BLaER1 (cell line): ENCODE data around the gene DMKN.

ENCODE experiments used
- H3K27ac ChIP-seq: shearing (Covaris generic); formaldehyde crosslinking; 2 replicates; pipeline ENCODE4 v1.8.1; 2022
- H3K27me3 ChIP-seq: shearing (Covaris generic); formaldehyde crosslinking; 2 replicates; pipeline ENCODE4 v1.8.1; 2022
- H3K36me3 ChIP-seq: shearing (Covaris generic); formaldehyde crosslinking; 2 replicates; pipeline ENCODE4 v1.8.1; 2022
- H3K4me1 ChIP-seq: shearing (Covaris generic); formaldehyde crosslinking; 2 replicates; pipeline ENCODE4 v1.8.1; 2022
- H3K4me2 ChIP-seq: shearing (Covaris generic); formaldehyde crosslinking; 2 replicates; pipeline ENCODE4 v1.8.1; 2022
- H3K4me3 ChIP-seq: shearing (Covaris generic); formaldehyde crosslinking; 2 replicates; pipeline ENCODE4 v1.8.1; 2022
- H3K9ac ChIP-seq: shearing (Covaris generic); formaldehyde crosslinking; 2 replicates; pipeline ENCODE4 v1.8.1; 2022
- H3K9me3 ChIP-seq: shearing (Covaris generic); formaldehyde crosslinking; 2 replicates; pipeline ENCODE4 v1.8.1; 2022
- H4K20me1 ChIP-seq: shearing (Covaris generic); formaldehyde crosslinking; 2 replicates; pipeline ENCODE4 v1.8.1; 2022
- Cebpa-rat ChIP-seq: shearing (Covaris generic); IDR thresholded peaks from 2 replicates; pipeline ENCODE4 v1.8.1; 2022

The DMKN gene

GRCh38 chr19:35540356-35540927, 27.0 kb upstream of the DMKN start:
- Histone ChIP-seq H4K20me1 (no peaks in the 10 kb centered on the region), H3K4me2 (no peak overlapping the region)

GRCh38 chr19:35539850-35540249, 26.4 kb upstream of the DMKN start:
- H3K4me2 ChIP-seq, result no peak overlapping the region
- peaks cover 30% of the 10 kb centered on the region for H3K36me3 ChIP-seq
- H3K4me1 ChIP-seq, result peaks cover 9% of the 10 kb centered on the region
- no peak overlapping the region for H3K9ac ChIP-seq
- no peaks in the 10 kb centered on the region for H3K9me3 ChIP-seq
- no peak for TF ChIP-seq Cebpa-rat
- H3K27ac ChIP-seq, result no peak overlapping the region
- no peaks in the 10 kb centered on the region for H4K20me1 ChIP-seq
- H3K4me3 ChIP-seq, result no peak overlapping the region
- H3K27me3 ChIP-seq, result no peaks in the 10 kb centered on the region

More at GRCh38 chr19:35540356-35540927, 27.0 kb upstream of the DMKN start:
- Histone ChIP-seq H3K4me3 (no peak overlapping the region), H3K9me3 (no peaks in the 10 kb centered on the region), H3K27me3 (no peaks in the 10 kb centered on the region), H3K4me1 (peaks cover 10% of the 10 kb centered on the region), H3K36me3 (peaks cover 30% of the 10 kb centered on the region), H3K27ac (no peak overlapping the region), H3K9ac (no peak overlapping the region)
- no peak for TF ChIP-seq Cebpa-rat

DNA sequence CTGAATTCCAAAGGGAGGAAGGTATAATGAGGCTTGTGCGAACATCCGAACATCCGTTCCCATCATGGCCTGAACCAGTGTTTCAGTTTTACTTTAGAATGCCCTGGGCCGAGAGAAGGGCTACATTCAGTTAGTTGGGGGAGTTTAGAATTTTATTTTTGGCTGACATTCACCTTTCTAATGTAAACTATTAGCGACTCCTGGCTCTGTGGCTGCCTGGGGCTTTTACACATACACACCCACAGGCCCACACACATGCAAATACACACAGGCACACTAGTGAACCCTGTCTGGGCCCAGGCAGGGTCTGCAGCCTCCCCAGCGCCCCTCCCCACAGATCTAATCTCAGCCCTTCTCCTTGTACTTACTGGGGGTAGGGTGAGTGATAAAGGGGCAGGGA, 25.9 kb upstream of the DMKN start:
- Histone ChIP-seq H3K36me3 (peaks cover 30% of the 10 kb centered on the region), H4K20me1 (no peaks in the 10 kb centered on the region), H3K4me3 (no peak overlapping the region)

GRCh38 chr19:35534803-35535480, 21.5 kb upstream of the DMKN start:
- no peak overlapping the region for H3K4me2 ChIP-seq
- no peak for TF ChIP-seq Cebpa-rat
- H3K9me3 ChIP-seq, result no peaks in the 10 kb centered on the region
- H3K27me3 ChIP-seq, result peaks cover 20% of the 10 kb centered on the region; the same call in 1 of the 2 replicates
- H3K27ac ChIP-seq, result no peak overlapping the region
- no peaks in the 10 kb centered on the region for H4K20me1 ChIP-seq
- H3K4me1 ChIP-seq, result peaks cover 11% of the 10 kb centered on the region; the same call in 1 of the 2 replicates
- no peak overlapping the region for H3K4me3 ChIP-seq
- H3K9ac ChIP-seq, result no peak overlapping the region
- 0 out of 2 replicates have a peak, but pooled peaks cover under 1% of the 10 kb centered on the region for H3K36me3 ChIP-seq

More for the DNA sequence above, 25.9 kb upstream of the DMKN start:
- no peak for TF ChIP-seq Cebpa-rat
- no peak overlapping the region for H3K27ac ChIP-seq
- peaks cover 3% of the 10 kb centered on the region; the same call in 1 of the 2 replicates for H3K27me3 ChIP-seq
- H3K4me1 ChIP-seq, result peaks cover 4% of the 10 kb centered on the region
- no peak overlapping the region for H3K4me2 ChIP-seq
- H3K9me3 ChIP-seq, result no peaks in the 10 kb centered on the region
- H3K9ac ChIP-seq, result no peak overlapping the region

GRCh38 chr19:35533822-35534392, 20.5 kb upstream of the DMKN start:
- Histone ChIP-seq H3K9ac (no peak overlapping the region), H3K27me3 (peaks cover 20% of the 10 kb centered on the region; the same call in 1 of the 2 replicates), H3K36me3 (no peaks in the 10 kb centered on the region), H4K20me1 (no peaks in the 10 kb centered on the region), H3K4me2 (peak overlapping the region; percentile 19), H3K4me1 (peaks cover 21% of the 10 kb centered on the region), H3K27ac (no peak overlapping the region), H3K9me3 (no peaks in the 10 kb centered on the region), H3K4me3 (no peak overlapping the region)
- no peak for TF ChIP-seq Cebpa-rat

- H3K27ac ChIP-seq, result no peak within 1 kb of the TSS
- H3K4me2 ChIP-seq, result peak within 1 kb of the TSS; percentile 19
- no peaks in the 10 kb centered on the region for H4K20me1 ChIP-seq
- H3K4me1 ChIP-seq, result peaks cover 26% of the 10 kb centered on the region
- H3K9ac ChIP-seq, result no peak within 1 kb of the TSS
- no peaks in the 10 kb centered on the region for H3K9me3 ChIP-seq
- H3K27me3 ChIP-seq, result peaks cover 20% of the 10 kb centered on the region; the same call in 1 of the 2 replicates
- no peaks in the 10 kb centered on the region for H3K36me3 ChIP-seq
- no peak within 1 kb of the TSS for H3K4me3 ChIP-seq
- no peak for TF ChIP-seq Cebpa-rat
These were observed 19.9 kb upstream of the DMKN start, which contains the start of gene GAPDHS for GRCh38 chr19:35533201-35533821. TSS of gene GAPDHS (plus strand) at chr19:35533456. CDS start at chr19:35533528, 72 bp downstream.

- no peak overlapping the region for H3K4me3 ChIP-seq
- no peaks in the 10 kb centered on the region for H3K9me3 ChIP-seq
- H3K27me3 ChIP-seq, result peaks cover 20% of the 10 kb centered on the region; the same call in 1 of the 2 replicates
- no peak overlapping the region for H3K9ac ChIP-seq
- no peak for TF ChIP-seq Cebpa-rat
- no peaks in the 10 kb centered on the region for H3K36me3 ChIP-seq
- no peaks in the 10 kb centered on the region for H4K20me1 ChIP-seq
- no peak overlapping the region for H3K4me2 ChIP-seq
- peaks cover 26% of the 10 kb centered on the region for H3K4me1 ChIP-seq
- no peak overlapping the region for H3K27ac ChIP-seq
These were observed 17.8 kb upstream of the DMKN start for GRCh38 chr19:35531291-35531690.

DNA sequence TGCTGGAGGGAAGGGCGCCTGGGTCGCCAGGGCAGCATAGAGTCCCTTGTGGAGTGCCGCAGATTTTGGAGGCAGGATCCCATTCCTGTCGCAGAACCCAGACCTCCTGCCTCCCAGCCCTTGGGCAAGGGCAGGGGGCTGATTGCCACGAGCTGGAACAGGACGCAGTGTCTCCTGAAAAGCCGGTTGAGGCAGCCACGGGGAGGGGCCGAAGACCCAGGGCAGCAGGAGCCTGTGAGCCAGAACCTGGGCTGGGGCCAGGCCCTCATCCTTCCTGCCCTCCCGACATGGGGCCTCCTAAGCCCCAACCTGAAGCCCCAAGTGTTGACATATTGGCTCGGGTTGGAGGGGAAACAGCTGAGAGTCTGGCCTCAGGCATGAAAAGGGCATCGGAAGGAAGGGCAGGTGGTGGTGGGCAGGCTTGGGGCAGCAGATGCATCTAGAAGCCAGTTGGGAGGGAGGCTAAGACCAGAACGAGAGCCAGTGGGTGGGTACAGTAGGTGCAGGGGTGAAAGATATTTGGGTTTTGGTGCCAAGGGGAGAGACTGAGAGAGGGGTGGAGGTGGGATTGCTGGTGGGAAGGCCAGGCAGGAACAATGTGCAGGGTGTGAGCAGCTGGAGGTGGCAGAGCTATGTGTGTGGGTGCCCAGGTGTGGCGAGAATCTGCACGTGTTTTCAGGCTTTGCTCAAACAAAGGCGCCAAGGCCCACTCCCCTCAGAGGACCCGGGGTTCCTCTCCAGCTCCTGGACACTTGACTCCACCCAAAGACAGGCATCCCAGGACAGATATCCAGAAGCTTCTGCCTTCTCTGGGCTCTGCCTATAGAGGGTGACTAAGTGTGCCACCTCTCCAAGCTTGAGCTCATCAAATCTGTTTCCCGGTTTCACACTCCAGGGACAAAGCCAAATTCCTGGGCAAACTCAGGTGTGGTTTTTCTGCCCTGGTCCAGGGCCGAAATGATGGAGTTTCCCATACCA, 16.1 kb upstream of the DMKN start:
- Histone ChIP-seq H3K4me2 (peak overlapping the region; percentile 63), H3K27ac (0 out of 2 replicates have a peak overlapping the region, but pooled peaks have one; percentile 37), H3K4me3 (no peak overlapping the region), H4K20me1 (no peaks in the 10 kb centered on the region), H3K4me1 (peaks cover 26% of the 10 kb centered on the region), H3K36me3 (no peaks in the 10 kb centered on the region), H3K9ac (no peak overlapping the region), H3K27me3 (peaks cover 19% of the 10 kb centered on the region; the same call in 1 of the 2 replicates), H3K9me3 (no peaks in the 10 kb centered on the region)
- TF ChIP-seq Cebpa-rat, result no peak
